NCI-H460 (cell line): ENCODE measurements around the gene KLF2. TPM values are rescaled to one million over a fixed set of nuclear protein-coding genes. Genes with fewer than 3 reads are reported as not detected.

ENCODE experiments used
- DNase-seq: peaks from one replicate; pipeline ENCODE4 v3.0.0-alpha.2; 2016; ENCODE audit warnings: low read depth; ENCODE audit errors: extremely low read depth
- total RNA-seq: library from RNA; depleted of rRNA; stranded (reverse); fragments of >200 nt; shearing (Covaris generic); gene quantifications from 2 replicates; pipeline ENCODE4 v1.2.3, GENCODE V29; 2014

KLF2 gene
- total RNA-seq, 1 experiment from 2014 or later, result 13.5 TPM

DNA sequence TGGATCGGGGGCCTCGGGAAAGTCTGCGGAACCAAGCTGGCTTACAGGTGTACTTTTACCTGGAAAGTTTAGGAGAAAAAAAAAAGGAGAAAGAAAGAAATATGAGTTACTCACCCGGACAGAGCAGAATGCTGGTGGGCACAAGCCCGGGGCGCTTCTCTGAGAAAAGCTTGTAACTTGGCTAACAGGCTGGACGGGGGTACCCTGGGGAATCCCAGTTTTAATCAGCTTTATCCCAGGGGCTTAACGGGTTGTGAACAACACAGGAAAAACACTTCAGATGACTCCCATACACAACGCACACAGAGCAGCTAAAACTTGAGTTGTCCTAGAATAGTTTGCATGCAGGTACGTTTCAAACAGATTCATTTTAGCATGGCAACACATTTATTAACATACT, 37.3 kb downstream of the KLF2 start:
- no peak for DNase-seq

DNA sequence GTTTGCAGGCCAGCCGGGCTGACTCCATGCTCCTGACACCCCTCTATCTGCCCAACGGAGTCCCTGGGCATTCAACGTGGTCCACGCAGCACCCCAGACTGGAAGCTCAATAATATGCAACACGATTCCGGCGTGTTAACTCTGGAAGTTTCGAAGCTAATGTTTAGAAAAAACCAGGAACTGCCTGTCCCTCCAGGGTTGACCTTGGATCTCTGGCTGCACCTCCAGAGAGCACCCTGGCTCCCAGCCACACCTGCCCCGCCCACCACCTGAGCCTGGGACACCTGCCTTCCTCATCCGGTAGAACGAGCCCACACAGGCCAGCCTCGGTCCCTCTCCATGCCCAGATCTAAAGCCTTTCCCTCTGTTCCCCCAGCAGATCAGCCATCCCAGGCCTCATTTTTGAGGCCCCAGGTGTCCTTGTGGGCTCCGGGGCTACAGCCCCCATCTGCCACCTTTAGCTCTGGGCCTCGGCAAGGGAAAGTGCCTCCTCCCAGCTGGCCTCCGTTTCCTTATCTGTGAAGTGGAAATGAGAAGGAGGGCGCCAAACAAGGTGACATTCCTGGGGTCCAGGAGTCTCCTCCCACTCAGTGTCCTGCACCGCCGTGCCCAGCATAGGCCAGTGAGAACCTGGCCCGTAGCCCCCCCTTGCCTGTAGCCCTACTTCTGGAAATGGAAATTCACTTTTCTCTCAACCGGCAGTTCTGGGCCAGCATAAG, 38.7 kb downstream of the KLF2 start:
- no peak for DNase-seq

DNA sequence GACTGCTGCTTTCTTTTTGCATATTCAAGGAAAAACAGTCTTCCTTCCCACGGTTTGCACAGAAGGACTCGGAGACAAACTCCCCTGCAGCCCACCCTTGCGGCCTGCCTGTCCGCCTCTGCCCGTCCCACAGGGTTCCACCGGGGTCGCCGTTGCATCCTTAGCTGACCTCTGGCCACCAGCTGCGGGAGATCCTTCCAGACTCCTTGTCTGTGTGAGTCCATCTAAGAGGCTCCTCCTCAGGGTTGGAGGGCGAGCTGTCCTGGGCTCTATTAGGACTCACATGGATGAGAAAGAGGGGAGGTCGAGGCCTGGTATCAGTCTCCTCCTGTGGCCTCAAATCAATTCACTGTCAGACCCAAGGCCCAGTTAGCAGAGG, 39.2 kb downstream of the KLF2 start:
- DNase-seq, result no peak

DNA sequence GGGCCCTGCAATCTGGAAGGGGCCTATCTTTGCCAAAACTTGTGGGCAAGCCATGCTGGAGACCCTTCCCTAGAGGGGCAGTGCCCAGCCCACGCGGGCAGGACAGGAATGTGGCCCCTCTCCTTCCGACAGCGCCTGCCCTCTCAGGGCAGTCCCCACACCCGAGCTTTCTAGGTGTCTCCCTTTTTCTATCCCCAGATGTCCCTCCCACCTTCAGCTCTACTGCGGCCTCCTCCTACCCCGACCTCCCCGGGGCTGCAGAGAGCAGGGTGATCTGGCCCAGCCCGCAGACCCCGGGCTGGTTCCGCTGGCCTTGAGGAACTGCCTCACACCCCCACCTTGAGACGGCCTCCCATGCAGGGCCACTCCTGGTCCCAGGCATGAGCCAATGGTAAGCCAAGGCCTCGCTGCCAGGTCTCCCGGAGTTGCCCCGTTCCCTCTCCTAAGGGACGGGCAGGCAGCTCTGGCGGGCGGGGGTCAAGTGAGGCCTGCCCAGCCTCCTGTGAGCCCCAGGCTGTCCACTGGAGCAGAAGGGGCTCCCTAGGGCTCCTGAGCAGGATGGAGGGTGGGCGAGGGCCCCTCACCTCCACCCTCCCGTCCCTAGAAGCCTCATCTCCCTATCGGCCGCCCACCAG, 39.7 kb downstream of the KLF2 start:
- DNase-seq, result no peak

DNA sequence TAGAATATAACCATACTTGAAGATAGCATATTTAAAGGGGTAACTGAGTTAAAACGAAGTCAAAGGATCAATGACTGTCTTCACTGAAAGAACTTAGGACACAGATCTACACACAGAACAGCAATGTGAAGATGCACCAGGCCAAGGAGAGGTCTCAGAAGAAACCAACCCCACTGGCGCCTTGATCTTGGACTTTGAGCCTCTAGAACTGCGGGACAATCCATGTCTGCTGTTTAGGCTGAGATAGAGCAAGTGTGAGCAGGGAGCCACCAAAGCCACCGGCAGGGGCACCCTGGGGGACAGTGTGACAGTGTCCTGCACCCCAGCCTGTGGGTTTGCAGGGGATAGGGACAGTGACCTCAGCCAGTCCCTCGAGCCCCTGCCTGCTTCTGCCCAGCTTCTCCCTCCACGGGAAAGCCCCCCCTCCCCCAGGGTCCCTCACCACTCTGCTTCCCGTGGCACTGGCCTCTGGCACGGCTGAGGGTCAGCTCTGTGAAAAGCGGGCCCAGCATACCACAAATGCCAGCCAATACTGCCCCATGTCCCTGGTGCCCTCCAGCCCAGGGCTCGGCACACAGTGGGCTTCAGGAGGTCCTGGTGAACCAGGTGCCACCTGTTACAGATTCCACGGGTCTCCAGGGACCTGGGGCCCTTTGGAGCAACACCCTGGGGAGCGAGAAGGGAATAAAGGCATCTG, 40.8 kb downstream of the KLF2 start:
- DNase-seq, result no peak

DNA sequence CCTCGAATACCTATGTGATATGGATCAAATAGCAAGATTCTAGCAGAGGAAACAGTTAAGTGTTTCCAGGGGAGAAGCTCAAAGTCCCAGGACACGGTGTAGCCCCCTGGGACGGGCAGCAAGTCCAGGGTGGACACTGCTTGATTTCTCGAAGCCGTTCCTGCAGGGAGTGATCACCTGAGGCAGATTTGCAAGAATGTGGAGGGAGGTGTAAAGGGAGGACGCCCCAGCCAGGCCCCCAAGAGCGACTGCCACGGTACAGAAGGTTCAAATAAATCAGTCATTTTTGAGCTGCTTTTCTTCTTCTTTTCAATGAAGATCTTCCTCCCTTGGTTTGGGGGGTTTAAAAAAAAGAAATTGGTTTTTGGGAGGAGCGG, 41.4 kb downstream of the KLF2 start:
- DNase-seq, result no peak

DNA sequence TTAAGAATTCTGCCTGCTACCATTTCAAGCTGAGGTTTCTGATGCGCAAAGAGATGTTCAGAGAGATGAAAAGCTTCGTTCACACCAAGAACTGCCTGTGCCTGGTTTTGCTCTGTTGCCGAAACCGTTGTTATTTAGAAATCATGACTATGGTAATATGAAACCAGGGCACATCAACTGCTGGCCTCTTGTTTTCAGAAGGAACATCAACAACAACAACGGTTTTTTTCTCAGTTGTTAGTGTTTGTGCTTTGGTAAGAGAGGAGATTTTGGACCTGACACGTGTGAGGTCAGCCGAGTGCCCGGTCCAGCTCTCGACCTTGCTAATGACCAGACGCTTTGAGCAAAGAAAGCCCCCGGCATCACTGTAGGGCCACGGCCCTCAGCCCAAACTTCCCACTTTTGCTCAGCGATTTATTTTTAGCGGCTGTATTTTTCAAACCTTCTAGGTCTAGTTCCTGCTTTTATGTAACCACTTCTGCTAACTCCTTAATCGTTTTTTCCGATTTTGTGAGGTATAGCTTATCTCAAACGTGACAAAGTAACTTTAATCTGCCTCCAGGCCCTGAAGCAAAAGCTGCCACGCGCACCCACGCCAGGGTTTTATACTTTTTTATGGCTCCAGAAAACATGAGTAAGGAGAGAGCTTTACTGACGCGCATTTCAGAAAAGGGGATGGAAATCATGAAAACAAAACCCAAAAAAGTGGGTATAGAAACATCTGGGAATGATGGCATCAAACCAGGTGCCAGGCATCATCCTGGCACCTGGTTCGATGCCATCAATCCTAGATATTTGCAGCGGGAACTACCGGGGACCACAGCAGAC, 42.0 kb downstream of the KLF2 start:
- DNase-seq, result no peak

DNA sequence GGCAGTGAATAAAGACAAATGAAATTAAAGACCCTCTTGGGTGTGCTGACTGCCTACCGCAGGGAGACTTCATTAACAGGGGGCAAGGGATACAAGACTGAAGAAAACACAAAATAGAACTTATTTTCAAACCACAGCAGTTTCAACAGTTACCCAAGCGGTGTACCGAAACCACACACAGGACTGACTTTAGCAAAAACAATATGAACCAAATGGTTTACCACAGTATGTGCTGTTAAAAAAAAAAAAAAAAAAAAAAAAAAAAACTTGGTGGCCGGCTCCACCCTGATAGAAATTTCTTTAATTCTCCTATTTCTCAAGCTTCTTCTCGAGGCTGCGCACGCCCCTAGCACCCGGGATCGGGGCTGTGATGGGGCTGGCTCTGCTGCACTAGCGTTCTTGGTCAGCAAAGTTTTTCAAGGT, 42.6 kb downstream of the KLF2 start:
- DNase-seq, result no peak

DNA sequence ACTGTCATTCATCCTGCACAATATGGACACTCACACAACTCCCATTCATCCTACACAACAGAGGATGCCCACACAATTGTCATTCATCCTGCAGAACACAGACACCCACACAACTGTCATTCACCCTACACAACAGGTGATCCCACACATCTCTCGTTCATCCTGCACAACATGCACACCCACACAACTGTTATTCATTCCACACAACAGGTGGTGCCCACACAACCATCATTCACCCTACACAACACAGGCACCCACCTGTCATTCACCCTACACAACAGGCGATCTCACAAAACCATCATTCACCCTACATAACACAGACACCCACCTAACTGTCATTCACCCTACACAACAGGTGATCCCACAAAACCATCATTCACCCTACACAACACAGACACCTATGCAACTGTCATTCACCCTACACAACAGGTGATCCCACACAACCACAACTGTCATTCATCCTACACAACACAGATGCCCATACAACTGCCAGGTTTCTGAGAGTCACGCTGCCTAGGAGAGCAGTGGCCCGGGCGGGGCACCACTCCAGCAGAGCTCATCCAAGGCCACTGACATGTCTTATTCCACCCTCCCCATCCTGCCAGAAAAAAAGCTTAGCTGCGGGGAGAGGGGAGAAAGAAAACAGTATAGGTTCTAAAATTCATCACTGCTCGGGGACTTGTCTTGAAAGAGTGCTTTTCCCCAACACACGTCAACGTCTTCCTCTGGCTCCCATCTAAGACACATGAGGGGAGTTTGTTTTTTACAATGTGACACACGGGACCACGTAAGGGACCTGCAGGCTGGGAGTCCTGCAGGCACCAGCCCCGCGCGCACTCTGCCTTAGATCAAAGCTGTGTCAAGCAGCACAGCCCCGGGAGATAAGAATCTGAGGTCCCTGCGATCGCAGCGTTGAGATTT, 44.0 kb downstream of the KLF2 start:
- no peak for DNase-seq

DNA sequence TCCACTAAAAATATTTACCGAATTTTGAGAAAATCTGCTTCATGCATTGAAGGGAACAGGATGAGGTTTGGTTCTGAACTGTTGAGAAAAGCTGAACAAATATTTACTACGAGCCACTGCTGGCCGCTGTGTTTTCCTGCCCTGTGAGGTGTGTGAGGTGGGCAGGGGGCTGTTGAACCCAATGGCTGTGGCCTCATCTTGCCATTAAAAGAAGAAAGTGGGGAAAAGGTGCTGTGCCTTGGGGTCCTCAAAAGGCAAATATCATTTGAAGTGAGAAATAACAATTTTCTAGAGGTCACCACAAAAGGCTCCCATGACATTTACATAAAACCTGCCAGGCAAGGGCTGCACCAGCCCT, 44.7 kb downstream of the KLF2 start:
- no peak for DNase-seq

DNA sequence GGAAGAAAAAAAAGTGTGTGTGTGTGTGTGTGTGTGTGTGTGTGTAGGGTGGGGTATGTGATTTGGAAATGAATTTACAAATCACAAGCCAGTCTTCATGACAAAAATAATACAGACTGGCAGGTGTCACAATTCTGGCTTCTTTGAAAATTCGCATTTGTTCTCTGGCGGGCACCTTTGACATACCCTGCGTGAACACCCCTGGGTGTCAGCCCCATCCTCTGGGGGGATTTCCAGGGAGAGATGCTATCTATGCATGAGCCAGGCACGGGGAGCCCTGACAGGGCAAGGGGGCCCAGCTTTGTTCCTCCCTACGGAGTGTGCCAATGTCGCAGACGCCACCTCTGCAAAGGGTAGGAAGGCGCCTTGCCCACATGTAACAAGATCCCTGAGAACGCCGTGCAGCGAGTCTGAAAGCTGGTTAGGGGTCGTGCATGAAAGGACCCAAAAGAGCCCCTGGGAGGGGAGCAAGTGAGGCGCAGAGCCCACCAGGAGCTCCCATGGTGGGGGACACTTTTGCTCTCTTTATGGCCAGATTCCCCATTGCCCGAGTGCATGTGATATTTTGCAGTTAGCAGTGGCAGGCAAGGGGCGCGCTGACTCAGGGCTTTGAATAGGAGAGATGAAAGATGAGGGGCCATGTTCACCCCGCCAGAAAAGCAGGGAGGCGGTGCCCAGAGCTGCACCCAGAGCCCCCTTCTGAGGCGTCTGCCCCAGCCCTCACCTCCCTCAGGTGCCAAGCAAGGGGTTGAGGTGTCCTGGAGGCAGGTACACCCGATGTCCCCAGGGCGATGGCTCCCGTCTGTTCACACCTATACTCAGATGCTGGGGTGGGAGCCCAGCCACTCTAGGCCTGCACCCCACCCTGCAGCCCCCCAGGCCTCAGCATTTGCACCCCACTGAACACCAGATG, 45.3 kb downstream of the KLF2 start:
- no peak for DNase-seq

DNA sequence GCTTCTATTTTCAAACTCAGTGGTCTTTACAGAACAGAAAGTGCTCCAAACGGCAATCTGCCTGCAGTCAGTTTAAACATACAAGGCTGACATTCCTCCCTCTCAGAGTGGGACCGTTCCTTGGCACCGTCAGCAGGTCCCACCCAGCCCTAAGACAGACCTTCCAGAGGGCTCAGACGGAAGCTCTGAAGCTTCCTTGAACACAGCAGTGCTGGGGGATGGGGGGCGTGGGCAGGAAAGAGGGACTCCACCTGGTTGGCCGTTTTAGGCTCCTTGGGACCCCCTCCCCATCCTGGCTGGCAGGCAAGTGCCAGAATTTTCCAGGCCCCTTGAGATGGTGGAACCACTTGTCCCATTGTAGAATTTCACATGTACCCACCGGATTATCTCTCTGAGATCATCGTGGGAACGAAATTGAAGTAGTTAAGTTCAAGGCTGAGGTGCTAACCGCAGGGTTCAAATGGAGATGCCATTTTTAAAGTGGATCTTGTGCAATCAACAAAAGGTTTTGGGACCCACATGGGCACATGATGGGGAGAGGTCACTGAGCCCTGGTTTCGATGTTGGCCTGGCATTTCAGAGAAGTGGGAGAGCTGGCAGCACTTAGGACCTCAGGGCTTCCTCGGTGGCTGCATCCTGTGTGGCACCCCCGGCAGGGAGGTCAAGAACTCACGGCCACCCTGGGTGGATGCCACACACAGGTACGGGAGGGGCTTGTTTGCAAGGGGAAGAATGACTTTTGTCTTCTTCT, 46.2 kb downstream of the KLF2 start:
- no peak for DNase-seq

DNA sequence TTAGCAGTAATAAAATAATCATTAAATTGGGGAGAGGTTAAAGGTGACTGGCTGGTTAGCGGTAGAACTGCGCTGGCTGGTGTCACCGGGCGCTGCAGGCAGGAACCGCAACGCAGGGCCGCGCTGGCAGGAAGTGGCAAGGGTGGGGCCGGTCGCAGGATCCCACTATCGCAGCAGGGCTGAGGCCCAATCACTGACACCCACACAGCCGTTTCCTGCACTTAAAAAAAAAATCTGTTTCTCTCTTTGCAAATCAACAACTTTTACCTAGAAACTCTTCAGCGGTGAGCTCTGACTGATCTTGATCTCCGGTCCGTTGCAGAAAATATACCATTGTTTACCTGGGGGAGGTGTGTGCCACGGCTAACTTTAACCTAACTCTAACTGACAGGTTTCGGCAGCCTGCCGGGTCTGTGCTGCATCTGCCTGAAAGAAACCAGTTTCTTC, 46.9 kb downstream of the KLF2 start:
- DNase-seq, result no peak

DNA sequence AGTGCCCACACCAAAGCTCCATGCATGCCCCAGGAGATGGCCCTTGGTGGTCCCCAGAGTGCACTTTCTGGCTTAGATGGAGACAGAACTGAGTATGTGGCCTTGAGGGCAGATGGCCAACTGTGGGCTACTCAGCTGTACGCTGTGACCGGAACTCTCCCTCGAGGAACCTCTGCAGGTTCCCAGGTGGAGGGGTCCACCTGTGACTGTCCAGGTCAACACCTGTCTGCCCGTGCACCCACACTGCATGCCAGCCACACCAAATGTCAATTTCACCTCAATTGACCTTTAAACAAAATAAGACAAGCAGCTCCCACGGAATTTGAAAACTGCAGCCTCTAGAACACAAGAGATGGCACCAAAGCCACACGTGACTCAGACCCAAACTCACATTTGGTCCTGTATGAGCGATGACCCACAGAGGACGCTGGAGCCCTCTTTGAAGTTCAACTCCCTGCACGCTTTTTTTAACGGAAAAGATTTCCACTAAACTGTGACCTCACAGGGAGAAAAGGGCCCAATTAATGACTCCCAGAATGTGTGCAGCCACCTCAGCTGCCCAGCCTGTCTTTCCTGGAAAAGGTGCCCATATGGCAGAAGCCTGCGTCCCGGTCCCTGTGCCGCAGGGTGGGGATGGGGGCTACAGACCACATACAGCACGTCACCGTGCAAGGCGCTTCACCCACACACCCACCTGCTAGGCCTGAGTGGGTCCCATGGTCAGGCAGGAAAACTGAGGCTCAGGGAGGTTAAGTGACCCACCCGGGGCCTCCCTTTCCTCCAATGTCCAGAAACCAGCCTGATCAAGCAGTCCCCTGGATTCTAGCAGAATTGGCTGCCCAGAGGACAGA, 47.7 kb downstream of the KLF2 start:
- no peak for DNase-seq

DNA sequence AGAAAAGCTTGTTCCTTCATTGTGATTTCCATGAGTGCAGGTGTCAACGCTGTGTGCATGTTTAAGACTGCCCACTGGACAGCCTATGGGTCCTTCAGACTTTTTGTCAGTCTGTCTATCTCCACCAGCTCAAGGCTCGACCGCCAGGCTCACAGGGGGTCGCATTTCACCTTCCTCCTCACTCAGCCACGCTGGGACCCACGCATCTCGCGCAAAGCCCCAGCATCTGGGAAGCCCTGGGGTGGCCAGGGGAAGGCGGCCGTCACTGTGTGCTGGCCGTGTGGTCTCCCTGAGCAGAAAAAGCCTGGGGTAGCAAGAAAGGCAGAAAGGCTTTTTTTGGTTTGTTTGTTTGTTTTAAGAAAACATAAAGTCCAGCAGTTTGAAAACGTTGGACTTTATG, 48.5 kb downstream of the KLF2 start:
- no peak for DNase-seq

DNA sequence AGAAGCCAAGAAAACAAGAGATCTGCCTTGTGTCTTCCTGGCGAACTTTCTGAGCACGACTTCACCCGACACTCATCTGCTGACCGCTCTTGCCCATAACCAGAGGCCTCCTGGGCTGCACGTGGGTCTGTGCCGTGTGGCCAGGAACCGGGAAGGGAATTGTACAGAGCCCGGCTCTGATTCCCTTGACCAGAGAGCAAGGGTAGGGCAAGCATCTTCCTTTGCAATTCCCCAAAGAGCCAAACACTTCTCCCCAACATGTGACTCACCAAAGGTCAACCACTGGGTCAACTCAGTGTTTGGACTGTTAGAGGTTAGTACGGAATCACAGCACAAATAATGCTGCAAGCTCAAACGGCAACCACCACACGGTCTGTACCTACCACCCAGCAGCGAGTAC, 48.9 kb downstream of the KLF2 start:
- DNase-seq, result no peak

DNA sequence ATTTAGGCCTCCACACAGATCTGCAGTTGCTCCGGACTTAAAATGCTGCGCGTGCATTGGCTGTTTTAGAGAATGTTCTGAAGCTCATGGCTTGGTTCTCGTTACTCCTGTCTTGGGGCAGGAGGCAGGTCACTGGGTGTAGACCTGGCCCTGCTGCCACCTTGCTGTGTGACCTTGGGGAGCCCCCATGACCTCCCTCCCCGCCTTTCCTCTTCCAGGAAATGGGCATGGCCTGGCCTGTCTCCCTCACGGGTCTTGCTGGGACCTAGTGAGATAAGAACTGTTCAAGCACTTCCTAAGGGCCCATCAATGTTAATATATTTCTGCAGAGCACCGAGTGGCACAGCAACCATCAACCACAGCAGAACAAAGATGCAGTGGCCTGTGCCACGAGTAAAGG, 49.4 kb downstream of the KLF2 start:
- no peak for DNase-seq

DNA sequence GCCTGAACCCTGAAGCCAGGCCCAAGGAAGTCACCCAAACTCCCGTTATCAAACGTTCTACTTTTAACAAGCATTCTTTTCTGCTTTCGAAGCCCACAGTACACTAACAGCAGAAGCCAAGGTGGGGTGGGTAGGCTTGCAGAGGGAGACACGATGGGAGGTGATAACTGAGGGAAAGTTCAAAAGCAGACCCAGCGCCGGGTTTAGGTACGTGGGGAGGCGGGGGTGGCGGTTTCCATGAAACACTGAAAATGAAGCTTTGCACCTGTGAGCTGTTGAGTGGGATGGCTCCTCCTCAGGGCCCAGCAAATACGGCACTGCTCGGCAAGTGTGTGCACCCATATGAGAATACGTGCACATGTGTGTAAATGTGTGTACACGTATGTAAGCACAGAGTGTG, 49.8 kb downstream of the KLF2 start:
- no peak for DNase-seq
